A673 (cell line): ENCODE data around the gene RNF151. TPM values are rescaled to one million over a fixed set of nuclear protein-coding genes. Genes with fewer than 3 reads are reported as not detected.

ENCODE experiments used
- BruUV-seq: library from RNA; stranded (reverse); fragments of 400-500 nt; replicated peaks from 2 replicates; lab custom pipeline; 2021; lab: Mats Ljungman, UMichigan
- CTCF ChIA-PET: fragments of 300-600 bp; sonication (Branson Sonifier 250); formaldehyde crosslinking; loops from one replicate; lab custom pipeline; 2022; ENCODE audit warnings: antibody characterized with exemption; lab: Charles Lee
- POLR2A ChIA-PET: fragments of 300-600 bp; sonication (Branson Sonifier 250); formaldehyde crosslinking; loops from one replicate; lab custom pipeline; 2022; ENCODE audit warnings: antibody characterized with exemption; ENCODE audit not compliant: low non-redundant PET; lab: Charles Lee
- DNase-seq: peaks from one replicate; pipeline ENCODE4 v3.0.0-alpha.2; 2015; ENCODE audit warnings: low spot score
- H3K27ac ChIP-seq: fragments of 200-600 bp; sonication (generic); 2 replicates; pipeline ENCODE4 v1.5.1; 2016; ENCODE audit warnings: mixed run types, low read depth, mild to moderate bottlenecking, mixed read lengths, antibody characterized with exemption, low read length; ENCODE audit not compliant: poor library complexity, severe bottlenecking
- H3K27me3 ChIP-seq: fragments of 200-600 bp; sonication (generic); replicated peaks from 2 replicates; pipeline ENCODE4 v1.6.1; 2017; ENCODE audit warnings: mixed run types, low read depth, mild to moderate bottlenecking, mixed read lengths, antibody characterized with exemption, low read length; ENCODE audit not compliant: insufficient read depth, poor library complexity
- H3K36me3 ChIP-seq: fragments of 200-600 bp; sonication (generic); 2 replicates; pipeline ENCODE4 v1.6.1; 2016; ENCODE audit warnings: mixed run types, mild to moderate bottlenecking, mixed read lengths, antibody characterized with exemption, low read length; ENCODE audit not compliant: insufficient read depth, poor library complexity, severe bottlenecking
- H3K4me1 ChIP-seq: fragments of 200-600 bp; sonication (generic); 2 replicates; pipeline ENCODE4 v1.6.1; 2017; ENCODE audit warnings: mixed run types, mild to moderate bottlenecking, mixed read lengths, antibody characterized with exemption, low read length; ENCODE audit not compliant: insufficient read depth, poor library complexity, severe bottlenecking
- H3K4me3 ChIP-seq: fragments of 200-600 bp; sonication (generic); 2 replicates; pipeline ENCODE4 v1.5.1; 2016; ENCODE audit warnings: low read depth, mixed run types, mild to moderate bottlenecking, mixed read lengths, low read length; ENCODE audit not compliant: poor library complexity, severe bottlenecking
- H3K9me3 ChIP-seq: fragments of 200-600 bp; sonication (generic); 2 replicates; pipeline ENCODE4 v1.6.1; 2016; ENCODE audit warnings: mixed run types, low read depth, mild to moderate bottlenecking, mixed read lengths, antibody characterized with exemption, low read length; ENCODE audit not compliant: poor library complexity, severe bottlenecking
- EZH2 ChIP-seq: fragments of 200-600 bp; sonication (generic); IDR thresholded peaks from 2 replicates; pipeline ENCODE4 v1.6.1; 2017; ENCODE audit warnings: borderline replicate concordance, low read depth, mild to moderate bottlenecking, mixed read lengths, antibody characterized with exemption, low read length; ENCODE audit not compliant: poor library complexity, severe bottlenecking
- intact Hi-C: fragments of 100-400 bp; cut with micrococcal nuclease; formaldehyde crosslinking; loops from one replicate; pipeline ENCODE4 v1.10.0; 2022; ENCODE audit not compliant: unreplicated experiment
- total RNA-seq: library from RNA; stranded (reverse); gene quantifications from 2 replicates; pipeline ENCODE4 v1.2.3, GENCODE V29; 2021
- TF ChIP-seq, protein P1 (sequence below): fragments of 300-800, 200-600 bp; sonication (generic); conservative IDR thresholded peaks from 2 replicates; pipeline ENCODE4 v1.5.1; 2017; ENCODE audit warnings: low read depth, mild to moderate bottlenecking, antibody characterized with exemption, low read length, moderate library complexity, mixed read lengths

RNF151 gene
- total RNA-seq, 1 experiment from 2014 or later: not detected

- Histone ChIP-seq H3K4me3 (peak overlapping the region; percentile 44), H3K36me3 (peaks cover 7% of the 10 kb centered on the region), H3K27ac (no peak overlapping the region), H3K4me1 (peaks cover 6% of the 10 kb centered on the region), H3K27me3 (peaks cover 17% of the 10 kb centered on the region), H3K9me3 (no peaks in the 10 kb centered on the region)
- no peak for DNase-seq
- TF ChIP-seq EZH2: no peak
- TF ChIP-seq, protein P1, sequence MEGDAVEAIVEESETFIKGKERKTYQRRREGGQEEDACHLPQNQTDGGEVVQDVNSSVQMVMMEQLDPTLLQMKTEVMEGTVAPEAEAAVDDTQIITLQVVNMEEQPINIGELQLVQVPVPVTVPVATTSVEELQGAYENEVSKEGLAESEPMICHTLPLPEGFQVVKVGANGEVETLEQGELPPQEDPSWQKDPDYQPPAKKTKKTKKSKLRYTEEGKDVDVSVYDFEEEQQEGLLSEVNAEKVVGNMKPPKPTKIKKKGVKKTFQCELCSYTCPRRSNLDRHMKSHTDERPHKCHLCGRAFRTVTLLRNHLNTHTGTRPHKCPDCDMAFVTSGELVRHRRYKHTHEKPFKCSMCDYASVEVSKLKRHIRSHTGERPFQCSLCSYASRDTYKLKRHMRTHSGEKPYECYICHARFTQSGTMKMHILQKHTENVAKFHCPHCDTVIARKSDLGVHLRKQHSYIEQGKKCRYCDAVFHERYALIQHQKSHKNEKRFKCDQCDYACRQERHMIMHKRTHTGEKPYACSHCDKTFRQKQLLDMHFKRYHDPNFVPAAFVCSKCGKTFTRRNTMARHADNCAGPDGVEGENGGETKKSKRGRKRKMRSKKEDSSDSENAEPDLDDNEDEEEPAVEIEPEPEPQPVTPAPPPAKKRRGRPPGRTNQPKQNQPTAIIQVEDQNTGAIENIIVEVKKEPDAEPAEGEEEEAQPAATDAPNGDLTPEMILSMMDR: no peak
- ChIA-PET POLR2A (no interaction called here), CTCF (no interaction called here)
- intact Hi-C loops: no loop called here
- no TSS peak for BruUV-seq
These were observed 23.4 kb downstream of the RNF151 start for GRCh38 chr16:1990101-1990350.

DNA sequence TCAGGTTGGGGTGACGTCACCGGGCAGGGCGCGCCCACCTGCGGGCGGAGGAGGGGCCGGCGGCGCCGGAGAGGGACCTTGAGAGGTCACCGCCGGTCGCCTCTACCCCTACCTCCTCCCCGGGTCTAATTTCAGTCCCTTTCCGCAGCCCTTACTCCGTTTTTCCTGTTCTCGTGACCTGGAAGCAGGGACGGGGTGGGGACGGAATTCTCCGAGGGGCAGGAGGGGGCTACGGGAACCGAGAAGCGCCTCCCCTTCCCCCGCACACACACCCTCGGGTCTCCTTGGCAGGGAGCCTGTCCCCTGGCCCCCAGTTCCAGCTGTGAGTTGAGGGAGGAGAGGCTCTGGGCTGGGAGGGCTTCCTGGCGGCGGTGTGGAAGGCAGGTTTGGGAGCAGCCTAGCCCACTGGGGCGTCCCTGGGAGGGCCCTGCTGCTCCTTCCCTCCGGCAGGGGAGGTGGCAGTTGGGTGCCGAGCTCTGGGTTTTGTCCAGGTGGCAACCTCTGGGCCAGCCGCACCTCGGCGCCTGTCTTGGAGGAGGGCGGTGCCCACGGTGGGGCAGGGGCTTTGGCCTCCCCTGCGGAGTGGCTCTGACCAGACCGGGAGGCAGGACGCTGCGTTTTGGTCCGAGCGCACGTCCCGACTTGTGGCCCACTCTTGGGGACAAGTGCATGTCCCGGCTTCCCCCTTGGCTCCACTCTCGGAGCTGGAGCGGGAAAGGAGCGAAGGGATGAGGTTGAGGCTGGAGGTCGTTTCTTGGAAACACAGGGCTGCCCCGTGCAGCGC, 23.9 kb downstream of the RNF151 start:
- intact Hi-C loops: no loop called here

GRCh38 chr16:1991135-1991551, 24.5 kb downstream of the RNF151 start:
- H3K9me3 ChIP-seq: no peaks in the 10 kb centered on the region
- peaks cover 6% of the 10 kb centered on the region for H3K4me1 ChIP-seq
- H3K27ac ChIP-seq: no peak overlapping the region
- ChIA-PET POLR2A (no interaction called here), CTCF (interaction anchor here (0.6 kb wide), 1 partner anchor 10 kb away, joined by 3 read pairs; the partner anchor contains the start of gene NOXO1)
- peak overlapping the region; percentile 44 for H3K4me3 ChIP-seq
- intact Hi-C loops: no loop called here
- no TSS peak for BruUV-seq
- TF ChIP-seq, protein P1: no peak
- TF ChIP-seq EZH2: no peak
- peaks cover 17% of the 10 kb centered on the region for H3K27me3 ChIP-seq
- H3K36me3 ChIP-seq: peaks cover 3% of the 10 kb centered on the region
- no peak for DNase-seq

More for the DNA sequence above, 23.9 kb downstream of the RNF151 start:
- BruUV-seq: no TSS peak
- POLR2A ChIA-PET: no interaction called here
- H3K27me3 ChIP-seq: peaks cover 17% of the 10 kb centered on the region
- H3K4me1 ChIP-seq: peaks cover 6% of the 10 kb centered on the region
- TF ChIP-seq, protein P1: no peak
- TF ChIP-seq EZH2: no peak
- DNase-seq: no peak
- peak overlapping the region; percentile 44 for H3K4me3 ChIP-seq
- CTCF ChIA-PET: interaction anchor here (0.6 kb wide), 1 partner anchor 9 kb away, joined by 3 read pairs; the partner anchor contains the start of gene NOXO1
- peaks cover 7% of the 10 kb centered on the region for H3K36me3 ChIP-seq
- no peaks in the 10 kb centered on the region for H3K9me3 ChIP-seq
- H3K27ac ChIP-seq: no peak overlapping the region
